OCI-LY7 (cell line): Measurements from ENCODE around the gene CDK5R1.

Source experiments
- CTCF ChIP-seq: fragments of 200-600 bp; sonication (generic); conservative IDR thresholded peaks from 2 replicates; pipeline ENCODE4 v1.5.1; 2014; ENCODE audit warnings: mild to moderate bottlenecking, antibody characterized with exemption, low read length, moderate library complexity, mixed read lengths
- EZH2phosphoT487 ChIP-seq: fragments of 200-600 bp; sonication (generic); IDR thresholded peaks from 2 replicates; pipeline ENCODE4 v1.6.1; 2018; ENCODE audit warnings: low read depth, borderline replicate concordance, mild to moderate bottlenecking, mixed run types, antibody characterized with exemption, low read length, moderate library complexity, mixed read lengths

- no peak for TF ChIP-seq CTCF
- no peak for TF ChIP-seq EZH2phosphoT487
Observed at GRCh38 chr17:32518646-32519227, 31.9 kb downstream of the CDK5R1 start.
